H1 (cell line): ENCODE results near the gene MDFIC. TPM values are rescaled to one million over a fixed set of nuclear protein-coding genes. Genes with fewer than 3 reads are reported as not detected.

Experiments
- MAFK ChIP-seq: IDR thresholded peaks from 2 replicates; pipeline ENCODE4 v1.6.1; 2012; ENCODE audit warnings: low read depth, mild to moderate bottlenecking, improper control_type of control experiment, low read length
- PHF8 ChIP-seq: fragments of 200-600 bp; sonication (generic); conservative IDR thresholded peaks from 2 replicates; pipeline ENCODE4 v1.7.1; 2012; ENCODE audit warnings: low read depth, mild to moderate bottlenecking, inconsistent platforms, low read length, moderate library complexity
- polyA plus RNA-seq, 7 experiments: library from polyadenylated mRNA; depleted of rRNA in 3 of 7; stranded (reverse) in 5 of 7; unstranded in 2 of 7; fragments of >200 nt in 5 of 7; fragments of 200-250 nt in 2 of 7; gene quantifications; 1 replicate in 5 of 7; 2 replicates in 1 of 7; 4 replicates in 1 of 7; pipeline versions ENCODE4 v1.2.1 to v1.2.3, GENCODE V29; 2011 to 2013; ENCODE audit warnings: missing spikeins in 2 of 7, mixed read lengths in 2 of 7
- total RNA-seq: library from RNA; stranded (reverse); fragmentation: NEBNext Ultra II Directional; extraction: Animal tissue kit (Norgen Biotek cat#: 25700); gene quantifications from 2 replicates; pipeline ENCODE4 v1.2.1, GENCODE V29; 2021

Gene MDFIC
- total and polyA plus RNA-seq, 2 of the 8 experiments (the other 6 are each of a cell fraction or from before 2014, with no cell fraction given), result 2.3 to 11.4 TPM

DNA sequence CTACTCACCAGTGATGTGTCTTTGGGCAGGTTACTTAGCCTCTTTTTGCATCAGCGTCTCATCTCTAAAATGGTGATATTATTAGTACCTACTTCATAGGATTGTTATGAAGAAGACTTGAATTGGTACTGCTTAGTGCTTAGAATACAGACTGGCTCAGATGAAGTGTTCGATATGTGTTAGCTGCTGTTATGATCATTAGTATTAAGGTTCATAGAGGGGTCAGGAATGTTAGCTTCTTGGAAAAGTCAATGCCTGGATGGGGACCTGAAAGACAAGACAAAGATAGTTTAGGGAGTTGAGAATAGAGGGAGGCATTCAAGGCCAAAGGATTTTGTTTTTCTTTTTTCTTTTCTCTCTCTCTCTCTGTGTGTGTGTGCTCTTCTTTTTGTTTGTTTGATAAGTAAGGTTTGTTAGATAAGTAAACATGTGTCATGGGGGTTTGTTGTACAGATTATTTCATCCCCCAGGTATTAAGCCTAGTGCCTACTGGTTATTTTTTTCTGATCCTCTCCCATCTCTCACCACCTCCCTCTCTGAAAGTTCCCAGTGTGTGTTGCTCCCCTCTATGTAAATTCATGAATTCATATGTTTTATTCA lies 63.3 kb downstream of the MDFIC start (continued):
- no peak for TF ChIP-seq PHF8
- TF ChIP-seq MAFK, result no peak
